CD8-positive, alpha-beta memory T cell (primary cell): Measurements from ENCODE around the gene MLLT11. TPM values are rescaled to one million over a fixed set of nuclear protein-coding genes. Genes with fewer than 3 reads are reported as not detected.
A peak's percentile ranks its signal among the peaks of the same experiment; 100 is the strongest.

Experiments used
- CTCF ChIA-PET: fragments of 350-600 bp; sonication (Branson Sonifier 250); formaldehyde crosslinking; loops from one replicate; lab custom pipeline; 2021; ENCODE audit warnings: antibody characterized with exemption; lab: Charles Lee
- POLR2A ChIA-PET: fragments of 350-600 bp; sonication (Branson Sonifier 250); formaldehyde crosslinking; loops from one replicate; lab custom pipeline; 2021; ENCODE audit warnings: antibody characterized with exemption; lab: Charles Lee
- DNase-seq, 5 donors: peaks; one replicate each; pipeline versions ENCODE4 v3.0.0 to v3.0.0-alpha.2; 2020 to 2022; ENCODE audit warnings: mixed read lengths in 1 of 5
- H3K27ac ChIP-seq: one replicate; pipeline ENCODE4 v1.7.0; 2013; ENCODE audit warnings: low read depth, mild to moderate bottlenecking, low read length, moderate library complexity
- H3K27me3 ChIP-seq: 2 replicates; pipeline ENCODE4 v1.7.0; 2013; ENCODE audit warnings: low read length, mild to moderate bottlenecking; ENCODE audit not compliant: insufficient read depth, poor library complexity, severe bottlenecking
- H3K36me3 ChIP-seq: 2 replicates; pipeline ENCODE4 v1.7.0; 2013; ENCODE audit warnings: mild to moderate bottlenecking, low read length, moderate library complexity; ENCODE audit not compliant: insufficient read depth
- H3K4me1 ChIP-seq: 2 replicates; pipeline ENCODE4 v1.7.0; 2013; ENCODE audit warnings: mild to moderate bottlenecking, low read length, moderate library complexity; ENCODE audit not compliant: insufficient read depth
- H3K4me3 ChIP-seq: 2 replicates; pipeline ENCODE4 v1.7.0; 2013; ENCODE audit warnings: mild to moderate bottlenecking, low read length
- H3K9me3 ChIP-seq: 2 replicates; pipeline ENCODE4 v1.7.0; 2013; ENCODE audit warnings: mild to moderate bottlenecking, low read length
- H3K27ac Mint-ChIP-seq, 8 donors: one replicate each; pipeline ENCODE4 v1.8.0; 2020 to 2021; ENCODE audit warnings: mixed read lengths in 8 of 8, mild to moderate bottlenecking in 6 of 8, inconsistent platforms in 3 of 8, moderate library complexity in 3 of 8
- H3K27me3 Mint-ChIP-seq, 2 donors: one replicate each; pipeline ENCODE4 v1.8.0; 2020 to 2021; ENCODE audit warnings: mixed read lengths in 2 of 2, mild to moderate bottlenecking in 1 of 2, moderate library complexity in 1 of 2
- H3K36me3 Mint-ChIP-seq, 3 donors: one replicate each; pipeline ENCODE4 v1.8.0; 2020 to 2021; ENCODE audit warnings: mixed read lengths in 3 of 3, inconsistent platforms in 1 of 3, mild to moderate bottlenecking in 1 of 3
- H3K4me1 Mint-ChIP-seq, 3 donors: one replicate each; pipeline ENCODE4 v1.8.0; 2020 to 2021; ENCODE audit warnings: mixed read lengths in 3 of 3, inconsistent platforms in 1 of 3, mild to moderate bottlenecking in 1 of 3
- H3K4me3 Mint-ChIP-seq, 7 donors: one replicate each; pipeline ENCODE4 v1.8.0; 2020 to 2021; ENCODE audit warnings: mixed read lengths in 7 of 7, mild to moderate bottlenecking in 6 of 7, moderate library complexity in 4 of 7, inconsistent platforms in 2 of 7
- H3K9me3 Mint-ChIP-seq, 5 donors: one replicate each; pipeline ENCODE4 v1.8.0; 2020 to 2022; ENCODE audit warnings: mixed read lengths in 5 of 5, mild to moderate bottlenecking in 3 of 5, moderate library complexity in 2 of 5, inconsistent platforms in 1 of 5
- polyA plus RNA-seq: library from polyadenylated mRNA; unstranded; fragments of 300-500 nt; fragmentation: Illumina TruSeq; gene quantifications from one replicate; pipeline ENCODE4 v1.2.3, GENCODE V29; 2021
- total RNA-seq, 2 experiments: library from RNA; stranded (reverse); gene quantifications; one replicate each; pipeline ENCODE4 v1.2.3, GENCODE V29; 2021

MLLT11 gene
- total and polyA plus RNA-seq, 3 experiments from 2014 or later = 3.3 to 4.7 (median 3.9) TPM

- Histone ChIP-seq H3K9me3 (no peaks in the 10 kb centered on the region), H3K36me3 (peaks cover 53% of the 10 kb centered on the region), H3K4me3 (peak overlapping the region; percentile 92), H3K4me1 (peaks cover 49% of the 10 kb centered on the region), H3K27me3 (no peaks in the 10 kb centered on the region), H3K27ac (peak overlapping the region; percentile 98)
- Mint-ChIP-seq H3K4me1 (peaks cover 67 to 81% (median 75%) of the 10 kb centered on the region in 3 donors), H3K36me3 (peaks cover 25 to 86% (median 31%) of the 10 kb centered on the region in 3 donors), H3K27ac (peak overlapping the region; percentile 94 to 99 (median 98)), H3K27me3 (no peaks in the 10 kb centered on the region), H3K4me3 (peak overlapping the region; percentile 95 to 100 (median 99)), H3K9me3 (no peaks in the 10 kb centered on the region)
- ChIA-PET CTCF (interaction anchor here (0.5 to 9.5 kb wide), 7 partner anchors 9 to 141 kb away, joined by 3 to 94 read pairs (median 5); partner anchors contain the start of genes C1orf56, GABPB2 and TNFAIP8L2), POLR2A (interaction anchor here (1.0 to 8.1 kb wide), 4 partner anchors 7 to 111 kb away, joined by 3 to 88 read pairs (median 6); partner anchors contain the start of gene C1orf56)
- DNase-seq = no peak
Observed at GRCh38 chr1:151055581-151055980, 4.6 kb upstream of the MLLT11 start.

DNA sequence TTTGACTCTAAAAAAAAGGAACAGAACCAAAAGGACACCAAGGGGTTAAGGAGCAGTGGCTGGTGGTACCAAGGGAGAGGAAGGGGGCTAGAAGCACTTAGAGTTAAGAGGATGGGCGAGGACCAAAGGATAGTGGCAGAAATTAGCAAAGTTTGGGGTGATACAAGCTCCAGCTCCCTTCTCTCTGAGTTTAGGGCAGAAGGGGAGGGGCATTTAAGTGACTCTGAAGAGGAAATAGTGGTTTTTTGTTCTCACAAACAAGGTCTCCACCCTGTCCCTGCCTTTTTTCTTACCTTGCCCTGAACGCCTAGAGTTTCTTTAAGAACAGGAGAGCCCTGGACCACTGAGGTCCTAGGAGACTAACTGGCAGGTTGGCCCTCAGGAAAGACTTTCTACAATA lies 4.0 kb upstream of the MLLT11 start:
- POLR2A ChIA-PET = interaction anchor here (0.6 to 8.1 kb wide), 5 partner anchors 8 to 288 kb away, joined by 3 to 88 read pairs (median 5); partner anchors contain the start of gene C1orf56
- H3K4me3 ChIP-seq = peak overlapping the region; percentile 92
- peaks cover 66 to 81% (median 75%) of the 10 kb centered on the region in 3 donors for H3K4me1 Mint-ChIP-seq
- peak overlapping the region; percentile 98 for H3K27ac ChIP-seq
- H3K27ac Mint-ChIP-seq = peak overlapping the region; percentile 94 to 99 (median 98)
- H3K9me3 Mint-ChIP-seq = no peaks in the 10 kb centered on the region
- H3K36me3 ChIP-seq = peaks cover 53% of the 10 kb centered on the region
- no peaks in the 10 kb centered on the region for H3K27me3 Mint-ChIP-seq
- peaks cover 25 to 84% (median 31%) of the 10 kb centered on the region in 3 donors for H3K36me3 Mint-ChIP-seq
- peak overlapping the region; percentile 95 to 100 (median 99) for H3K4me3 Mint-ChIP-seq
- CTCF ChIA-PET = interaction anchor here (0.5 to 9.5 kb wide), 6 partner anchors 10 to 140 kb away, joined by 3 to 94 read pairs (median 14); partner anchors contain the start of genes C1orf56, GABPB2 and MINDY1
- H3K9me3 ChIP-seq = no peaks in the 10 kb centered on the region
- peaks cover 48% of the 10 kb centered on the region for H3K4me1 ChIP-seq
- H3K27me3 ChIP-seq = no peaks in the 10 kb centered on the region
- peak in 3 of 5 donors; percentile 12 to 75 (median 58) for DNase-seq

DNA sequence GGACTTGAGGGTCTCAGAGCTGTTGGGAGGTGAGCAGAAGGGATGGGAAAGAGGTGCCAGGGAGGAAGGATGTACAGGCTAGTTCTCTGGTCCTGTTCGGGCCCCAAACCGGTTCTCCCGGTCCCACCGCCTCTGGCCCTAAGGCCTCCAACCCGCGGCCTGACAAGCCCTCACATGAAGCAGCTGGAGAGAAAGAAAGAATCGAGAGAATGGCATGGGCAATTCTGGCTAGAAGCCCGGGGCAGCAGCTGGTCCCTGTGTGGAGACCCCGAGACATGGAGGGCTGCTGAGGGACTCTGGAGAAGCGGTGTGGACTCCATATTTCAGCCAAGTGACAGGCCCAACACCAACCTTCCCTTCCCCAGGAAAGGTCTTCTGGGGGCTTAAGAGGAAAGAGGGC lies 1.5 kb upstream of the MLLT11 start:
- H3K4me3 ChIP-seq = peak overlapping the region; percentile 92
- peak in 1 of 5 donors; percentile 20 for DNase-seq
- peaks cover 23% of the 10 kb centered on the region for H3K4me1 ChIP-seq
- Mint-ChIP-seq H3K4me3 (peak overlapping the region; percentile 95 to 100 (median 99)), H3K27me3 (no peaks in the 10 kb centered on the region), H3K4me1 (peaks cover 51 to 65% (median 62%) of the 10 kb centered on the region in 3 donors), H3K9me3 (no peaks in the 10 kb centered on the region), H3K27ac (peak overlapping the region; percentile 94 to 99 (median 98)), H3K36me3 (peaks cover 25 to 59% (median 27%) of the 10 kb centered on the region in 3 donors)
- ChIA-PET CTCF (interaction anchor here (0.7 to 9.5 kb wide), 14 partner anchors 7 to 98 kb away, joined by 3 to 94 read pairs (median 6); partner anchors contain the start of genes BNIPL, C1orf56, GABPB2 and MINDY1), POLR2A (interaction anchor here (0.6 to 8.1 kb wide), 6 partner anchors 10 to 98 kb away, joined by 3 to 88 read pairs (median 5); partner anchors contain the start of genes C1orf56 and TNFAIP8L2)
- H3K9me3 ChIP-seq = no peaks in the 10 kb centered on the region
- no peaks in the 10 kb centered on the region for H3K27me3 ChIP-seq
- H3K36me3 ChIP-seq = peaks cover 30% of the 10 kb centered on the region
- H3K27ac ChIP-seq = peak overlapping the region; percentile 98

- peak; percentile 78 to 90 (median 84) for DNase-seq
- Mint-ChIP-seq H3K4me3 (peak within 1 kb of the TSS; percentile 95 to 100 (median 99)), H3K27ac (peak within 1 kb of the TSS; percentile 94 to 99 (median 98)), H3K27me3 (no peaks in the 10 kb centered on the region), H3K36me3 (peaks cover 24 to 52% (median 25%) of the 10 kb centered on the region in 3 donors), H3K9me3 (no peaks in the 10 kb centered on the region), H3K4me1 (peaks cover 48 to 58% (median 58%) of the 10 kb centered on the region in 3 donors)
- peak within 1 kb of the TSS; percentile 98 for H3K27ac ChIP-seq
- H3K4me3 ChIP-seq = peak within 1 kb of the TSS; percentile 92
- H3K36me3 ChIP-seq = peaks cover 26% of the 10 kb centered on the region
- POLR2A ChIA-PET = interaction anchor here (0.5 to 8.1 kb wide), 10 partner anchors 10 to 997 kb away, joined by 3 to 88 read pairs (median 4); partner anchors contain the start of genes C1orf56, TNFAIP8L2 and VPS72
- H3K4me1 ChIP-seq = peaks cover 16% of the 10 kb centered on the region
- no peaks in the 10 kb centered on the region for H3K27me3 ChIP-seq
- CTCF ChIA-PET = interaction anchor here (0.7 to 9.5 kb wide), 16 partner anchors 8 to 97 kb away, joined by 3 to 94 read pairs (median 5); partner anchors contain the start of genes BNIPL, C1orf56, GABPB2 and MINDY1
- no peaks in the 10 kb centered on the region for H3K9me3 ChIP-seq
Observed at GRCh38 chr1:151059109-151060006, 839 bp upstream of the MLLT11 start, which contains the start of gene CDC42SE1. Gene CDC42SE1 (minus strand): TSS chr1:151059622. CDS start chr1:151055730, 3,892 bp downstream.

GRCh38 chr1:151060657-151061421 lies 642 bp downstream of the MLLT11 start:
- peak overlapping the region; percentile 92 for H3K4me3 ChIP-seq
- Mint-ChIP-seq H3K4me1 (peaks cover 33 to 43% (median 43%) of the 10 kb centered on the region in 3 donors), H3K36me3 (peaks cover 15 to 37% (median 16%) of the 10 kb centered on the region in 3 donors), H3K27me3 (no peaks in the 10 kb centered on the region), H3K9me3 (no peaks in the 10 kb centered on the region), H3K27ac (peak overlapping the region; percentile 94 to 99 (median 98)), H3K4me3 (peak overlapping the region; percentile 95 to 100 (median 99))
- no peaks in the 10 kb centered on the region for H3K27me3 ChIP-seq
- H3K36me3 ChIP-seq = peaks cover 11% of the 10 kb centered on the region
- DNase-seq = no peak
- no peaks in the 10 kb centered on the region for H3K9me3 ChIP-seq
- CTCF ChIA-PET = interaction anchor here (0.6 to 9.5 kb wide), 11 partner anchors 7 to 65 kb away, joined by 3 to 94 read pairs (median 6); partner anchors contain the start of genes BNIPL, C1orf56 and GABPB2
- H3K27ac ChIP-seq = peak overlapping the region; percentile 98
- POLR2A ChIA-PET = interaction anchor here (0.5 to 8.1 kb wide), 2 partner anchors 12 to 471 kb away, joined by 4 to 88 read pairs; partner anchors contain the start of gene C1orf56
- peaks cover 2% of the 10 kb centered on the region for H3K4me1 ChIP-seq

- H3K27me3 Mint-ChIP-seq = no peaks in the 10 kb centered on the region
- POLR2A ChIA-PET = interaction anchor here (0.7 to 8.1 kb wide), 2 partner anchors 13 to 87 kb away, joined by 3 to 88 read pairs; partner anchors contain the start of gene C1orf56
Observed at GRCh38 chr1:151061704-151062103, 1.5 kb downstream of the MLLT11 start.

More at GRCh38 chr1:151061704-151062103, 1.5 kb downstream of the MLLT11 start:
- Histone ChIP-seq H3K9me3 (no peaks in the 10 kb centered on the region), H3K27ac (peak overlapping the region; percentile 29), H3K27me3 (no peaks in the 10 kb centered on the region), H3K4me1 (no peaks in the 10 kb centered on the region), H3K36me3 (peaks cover 9% of the 10 kb centered on the region), H3K4me3 (no peak overlapping the region)
- Mint-ChIP-seq H3K9me3 (no peaks in the 10 kb centered on the region), H3K4me3 (peak overlapping the region in 1 of 7 donors; percentile 44), H3K27ac (peak overlapping the region in 2 of 8 donors; percentile 6 to 25), H3K36me3 (peaks cover 9 to 29% (median 10%) of the 10 kb centered on the region in 3 donors), H3K4me1 (peaks cover 24 to 35% (median 34%) of the 10 kb centered on the region in 3 donors)
- DNase-seq = no peak
- CTCF ChIA-PET = interaction anchor here (1.4 to 9.5 kb wide), 5 partner anchors 9 to 66 kb away, joined by 3 to 94 read pairs (median 52); partner anchors contain the start of genes C1orf56 and GABPB2
